ENCODE results near the gene CCSER1. TPM values are rescaled to one million over a fixed set of nuclear protein-coding genes. Genes with fewer than 3 reads are reported as not detected.

Gene CCSER1
- total RNA-seq, 1 experiment from 2014 or later = not detected

DNA sequence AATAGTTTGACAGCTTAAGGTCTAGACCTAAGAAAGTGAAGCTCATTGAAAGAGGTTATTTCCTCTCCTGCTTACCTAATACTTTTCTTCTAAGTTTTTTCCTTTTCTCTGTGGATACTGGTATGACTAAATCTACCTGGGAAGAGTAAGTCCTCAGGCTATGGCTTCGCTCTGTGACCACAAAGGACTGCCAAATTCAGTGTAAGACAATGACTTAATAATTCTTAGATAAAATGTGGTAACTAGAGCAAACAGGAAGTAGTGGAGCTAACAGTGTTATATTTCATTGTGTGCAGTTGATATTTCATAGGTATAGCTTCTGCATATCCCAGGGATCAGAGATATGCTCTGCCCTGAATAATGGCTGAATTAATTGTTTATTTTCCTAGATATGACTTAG is 418.9 kb downstream of the CCSER1 start:
- no peak for DNase-seq (ENCODE audit: low read depth)

DNA sequence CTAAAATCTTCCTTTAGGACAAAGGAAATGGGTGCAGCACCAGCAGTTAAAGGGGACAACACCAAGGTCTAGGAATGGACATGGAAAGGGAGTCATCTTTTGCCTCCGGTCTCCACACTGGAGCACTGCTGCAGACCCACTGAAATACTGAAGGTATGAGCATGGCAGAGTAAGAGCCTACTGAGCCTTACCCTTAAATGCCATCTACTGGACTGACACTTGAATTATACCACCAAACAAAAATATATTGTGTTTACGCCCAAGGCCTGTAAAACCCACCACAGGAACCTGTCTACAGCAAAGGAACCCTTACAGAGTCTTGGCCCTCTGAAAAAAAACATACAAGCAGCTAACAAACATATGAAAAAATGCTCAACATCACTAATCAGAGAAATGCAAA is 443.4 kb downstream of the CCSER1 start:
- DNase-seq (ENCODE audit: low read depth) = no peak

DNA sequence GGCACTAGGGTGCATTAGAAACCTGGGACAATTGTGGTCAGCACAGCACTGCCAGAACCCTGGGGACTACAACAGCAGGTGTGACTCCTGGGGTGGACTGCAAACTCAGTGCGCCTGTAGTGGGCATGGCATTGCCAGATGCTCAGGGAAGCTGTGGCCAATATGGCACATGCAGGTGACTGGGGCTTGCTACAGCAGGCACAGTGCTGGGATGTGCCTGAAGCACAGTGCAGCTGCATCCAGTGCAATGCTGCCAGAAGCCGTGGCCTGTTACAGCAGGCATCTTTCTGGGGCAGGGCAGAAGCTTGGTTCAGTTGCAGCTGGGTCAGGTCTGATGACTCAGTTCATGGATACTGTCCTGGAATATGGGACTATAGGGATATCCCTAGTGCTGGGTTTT is 445.8 kb downstream of the CCSER1 start:
- no peak for DNase-seq (ENCODE audit: low read depth)

GRCh38 chr4:90575371-90575770 is 448.2 kb downstream of the CCSER1 start:
- DNase-seq (ENCODE audit: low read depth) = no peak

- no peak for DNase-seq (ENCODE audit: low read depth)
These were observed 453.1 kb downstream of the CCSER1 start for GRCh38 chr4:90580326-90580725.

- no peak for DNase-seq (ENCODE audit: low read depth)
These were observed 454.9 kb downstream of the CCSER1 start for GRCh38 chr4:90582087-90582486.

DNA sequence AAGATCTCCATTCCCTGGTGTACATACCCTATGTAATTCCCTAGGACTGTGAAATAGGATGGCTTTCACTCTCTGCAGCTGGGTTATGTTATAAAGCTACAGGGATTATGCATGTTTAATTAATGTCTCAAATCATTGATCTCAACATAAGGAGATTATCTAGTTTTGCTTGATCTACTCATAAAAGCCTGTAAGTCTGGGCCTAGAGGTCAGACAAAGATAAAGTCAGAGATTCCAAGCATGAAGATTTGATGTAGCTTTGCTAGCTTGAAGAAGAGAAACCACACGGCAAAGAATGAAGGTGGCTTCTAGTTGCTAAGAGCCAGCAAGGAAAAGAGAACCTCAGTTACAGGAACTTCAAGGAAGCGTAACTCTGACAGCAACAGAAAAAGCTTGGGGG is 456.9 kb downstream of the CCSER1 start:
- DNase-seq (ENCODE audit: low read depth) = no peak

- no peak for DNase-seq (ENCODE audit: low read depth)
These were observed 458.8 kb downstream of the CCSER1 start for GRCh38 chr4:90585961-90586360.

- no peak for DNase-seq (ENCODE audit: low read depth)
These were observed 459.6 kb downstream of the CCSER1 start for GRCh38 chr4:90586799-90587198.

- no peak for DNase-seq (ENCODE audit: low read depth)
These were observed 470.7 kb downstream of the CCSER1 start for GRCh38 chr4:90597927-90598326.

- DNase-seq (ENCODE audit: low read depth) = no peak
These were observed 471.5 kb downstream of the CCSER1 start for GRCh38 chr4:90598741-90599140.

DNA sequence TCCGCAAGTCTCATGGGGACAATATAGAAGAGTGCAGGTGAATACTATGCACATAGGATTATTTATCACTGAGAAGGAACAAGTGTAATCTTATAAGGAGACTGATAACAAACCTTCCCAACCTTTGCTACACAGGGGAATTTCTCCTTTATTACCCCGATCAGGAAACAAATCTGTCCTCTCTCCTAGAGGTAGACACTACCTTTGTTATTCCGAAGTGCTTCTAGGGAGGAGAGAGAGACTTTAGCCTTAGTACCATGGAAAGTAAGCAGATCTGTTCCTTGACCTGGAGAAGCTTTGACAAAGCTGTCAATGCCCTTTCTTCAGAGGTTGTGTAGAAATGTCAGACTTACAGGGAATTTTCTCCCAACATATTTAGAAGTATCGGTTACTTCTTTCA is 475.5 kb downstream of the CCSER1 start:
- DNase-seq (ENCODE audit: low read depth) = no peak

DNA sequence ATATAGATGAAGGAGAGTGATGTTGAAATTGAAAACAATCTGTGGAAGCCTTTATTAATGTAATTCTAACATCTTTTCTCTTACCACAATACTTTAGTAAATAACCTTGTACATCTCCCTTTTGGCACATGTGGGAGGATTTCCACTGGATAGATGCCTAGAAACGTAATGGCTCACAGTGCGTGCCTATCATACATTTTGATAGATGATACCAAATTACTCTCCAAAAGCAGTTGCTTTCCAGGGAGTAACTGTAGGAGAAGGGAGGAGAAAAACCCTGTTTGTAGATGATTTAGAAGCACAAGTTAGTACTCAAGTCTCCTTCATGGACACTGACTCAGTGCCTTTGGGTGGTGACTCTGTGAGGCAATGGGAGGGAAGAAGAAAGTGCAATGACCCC is 476.3 kb downstream of the CCSER1 start:
- no peak for DNase-seq (ENCODE audit: low read depth)

- DNase-seq (ENCODE audit: low read depth) = no peak
These were observed 479.6 kb downstream of the CCSER1 start for GRCh38 chr4:90606781-90607180.

GRCh38 chr4:90614371-90614770 is 487.2 kb downstream of the CCSER1 start:
- no peak for DNase-seq (ENCODE audit: low read depth)

GRCh38 chr4:90621080-90621479 is 493.9 kb downstream of the CCSER1 start:
- DNase-seq (ENCODE audit: low read depth) = no peak

DNA sequence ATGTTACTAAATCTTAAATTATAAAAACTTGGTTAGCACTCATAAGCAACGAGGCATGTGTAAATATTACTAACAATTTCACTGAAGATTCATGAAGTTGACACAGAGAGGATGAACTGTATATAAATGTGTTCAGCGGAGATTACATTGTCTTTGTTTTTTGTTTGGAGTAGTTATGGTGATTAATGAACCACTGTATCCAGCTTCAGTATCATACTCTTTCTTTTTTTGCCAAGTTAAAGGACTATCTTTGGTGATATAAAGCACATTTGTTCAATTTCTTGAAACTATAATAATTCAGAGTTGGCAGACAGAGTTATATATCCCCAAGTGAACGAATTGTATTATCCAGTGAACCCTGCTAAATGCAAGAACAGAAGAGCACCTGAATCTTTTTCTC is 497.6 kb downstream of the CCSER1 start:
- DNase-seq (ENCODE audit: low read depth) = no peak

DNA sequence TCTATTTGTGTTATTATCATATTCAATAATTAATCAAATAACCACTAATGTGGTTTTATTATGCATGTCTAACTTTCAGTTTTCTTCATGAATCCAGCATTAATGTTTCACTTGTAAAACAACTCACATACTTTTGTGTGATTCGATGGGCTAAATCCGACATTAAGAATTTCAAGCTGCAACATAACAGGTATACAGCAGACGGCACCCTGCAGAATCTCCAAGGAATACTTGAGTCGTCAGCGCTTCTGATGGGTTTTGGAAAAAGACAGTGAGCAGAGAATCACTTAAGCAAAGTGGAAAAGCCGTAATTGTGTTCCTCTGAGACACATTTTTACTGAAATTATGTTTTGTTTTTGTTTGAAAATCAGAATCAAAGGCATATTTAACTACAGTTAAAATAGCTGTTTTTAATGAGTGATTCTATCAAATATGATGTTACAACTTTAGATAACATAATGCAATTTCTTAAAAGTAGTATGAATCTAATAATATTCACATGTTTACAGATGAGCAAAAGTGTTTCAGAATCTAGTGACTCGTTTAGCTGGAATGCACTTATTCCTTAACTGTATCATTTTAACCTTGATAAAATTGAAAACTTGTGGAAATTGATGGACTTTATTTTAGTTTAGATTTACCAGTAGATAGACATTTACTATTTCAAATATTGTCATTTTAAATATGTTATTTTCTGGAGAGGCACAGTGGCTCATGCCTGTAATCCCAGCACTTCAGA is 514.8 kb downstream of the CCSER1 start:
- no peak for DNase-seq (ENCODE audit: low read depth)

- DNase-seq (ENCODE audit: low read depth) = no peak
These were observed 516.0 kb downstream of the CCSER1 start for GRCh38 chr4:90643156-90643555.

DNA sequence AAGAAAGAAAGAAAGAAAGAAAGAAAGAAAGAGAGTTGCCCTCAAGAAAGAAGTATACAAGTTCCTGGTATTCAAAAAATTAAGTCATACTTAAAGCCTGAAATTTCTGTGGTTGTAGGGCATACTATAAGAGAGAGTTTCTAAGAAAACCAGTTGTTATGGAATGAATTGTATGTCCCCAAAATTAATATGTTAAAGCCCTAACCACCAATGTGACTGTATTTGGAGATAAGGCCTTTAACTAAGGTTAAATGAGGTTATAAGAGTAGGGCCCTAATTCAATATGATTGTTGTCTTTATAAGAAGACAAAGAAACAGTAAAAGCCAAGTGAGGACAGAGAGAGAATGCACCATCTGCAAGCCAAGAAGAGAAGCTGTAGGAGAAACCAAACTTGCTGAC is 521.1 kb downstream of the CCSER1 start:
- no peak for DNase-seq (ENCODE audit: low read depth)

DNA sequence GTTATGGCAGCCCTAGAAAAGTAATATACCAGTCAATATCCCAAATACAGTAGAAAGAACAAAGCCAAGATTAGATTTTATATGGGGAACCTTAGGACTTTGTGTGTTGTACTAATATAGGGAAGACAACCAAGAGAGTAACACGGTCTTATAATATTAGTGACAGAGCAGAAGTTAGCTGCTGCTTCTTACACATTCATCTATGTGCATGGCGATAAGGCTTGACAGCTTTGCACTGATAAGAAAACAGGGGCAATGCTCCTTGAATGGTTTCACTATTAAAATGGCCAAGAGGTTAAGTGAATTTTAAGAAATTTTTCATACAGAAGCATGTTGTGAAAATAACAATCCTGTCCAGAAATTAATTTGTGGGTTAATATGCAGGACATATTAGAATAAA is 521.6 kb downstream of the CCSER1 start:
- no peak for DNase-seq (ENCODE audit: low read depth)

DNA sequence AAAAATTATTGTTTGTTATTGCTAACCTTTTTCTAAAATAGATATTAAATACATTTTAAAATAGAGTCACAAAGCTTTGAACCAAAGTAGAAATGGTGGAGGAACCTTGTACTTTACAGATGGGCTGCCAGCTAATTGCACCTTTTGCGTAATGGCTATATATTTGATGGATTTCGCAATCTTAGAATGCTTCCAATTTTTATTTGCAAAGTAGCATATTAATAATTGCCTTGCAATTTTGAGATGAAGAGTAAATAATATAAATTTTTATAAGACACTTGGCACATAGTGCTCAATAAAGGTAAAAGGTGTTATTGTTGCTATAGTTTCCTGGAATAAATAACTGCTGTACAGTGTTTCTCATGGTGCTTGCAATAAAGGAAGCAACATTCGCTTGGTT is 533.5 kb downstream of the CCSER1 start:
- DNase-seq (ENCODE audit: low read depth) = no peak

- DNase-seq (ENCODE audit: low read depth) = no peak
These were observed 543.0 kb downstream of the CCSER1 start for GRCh38 chr4:90670183-90670582.

- no peak for DNase-seq (ENCODE audit: low read depth)
These were observed 562.5 kb downstream of the CCSER1 start for GRCh38 chr4:90689739-90690138.
